Heart left ventricle (tissue), 13 donors: Measurements from ENCODE around the gene MANF.

ENCODE experiments used
- POLR2A ChIP-seq, 2 donors: fragments of 450-650 bp; IDR thresholded peaks; one replicate each; pipeline ENCODE4 v1.6.1; 2017; ENCODE audit warnings: antibody characterized with exemption in 2 of 2, mild to moderate bottlenecking in 2 of 2, moderate library complexity in 2 of 2
- TF ChIP-seq, protein P1 (sequence below), 12 donors: fragments of 200-600 bp; sonication (generic) in 4 of 12; IDR thresholded peaks; one replicate each; pipeline versions ENCODE4 v1.5.0 to v1.8.0; 2018 to 2022; ENCODE audit warnings: antibody characterized with exemption in 12 of 12, mild to moderate bottlenecking in 5 of 12
- donor health status: ischemic (EF 13 %, LVEDD 7.1; RV severe dilation, severe dysfunction).
- donor health status: DM: no; HTN: yes; CAD: no.
- donor health status: DM: no; HTN: no; CAD: no.
- donor health status: ischemic (EF 25% LVEDD 6.9; RV normal size, moderate dysfunction).
- donor health status: ischemic (EF 25% LVEDD 5.7; RV mildly dilated, moderate dysfunction).
- donor health status: ischemic (EF 35%, LVEDD 5.7; RV mildly dilated, moderate dysfunction).
- donor health status: nonischemic (EF 11% LVEDD 7.7; RV severe dilation, severe dysfunction).
- donor health status: DM: yes; HTN: yes; CAD: no.
- donor health status: PGD.
- donor health status: ischemic (EF 29% LVEDD 5.4; RV normal size, mild dysfunction).
- donor health status: nonischemic (EF 23%, LVEDD 6.1; RV moderate dilation, normal function).

DNA sequence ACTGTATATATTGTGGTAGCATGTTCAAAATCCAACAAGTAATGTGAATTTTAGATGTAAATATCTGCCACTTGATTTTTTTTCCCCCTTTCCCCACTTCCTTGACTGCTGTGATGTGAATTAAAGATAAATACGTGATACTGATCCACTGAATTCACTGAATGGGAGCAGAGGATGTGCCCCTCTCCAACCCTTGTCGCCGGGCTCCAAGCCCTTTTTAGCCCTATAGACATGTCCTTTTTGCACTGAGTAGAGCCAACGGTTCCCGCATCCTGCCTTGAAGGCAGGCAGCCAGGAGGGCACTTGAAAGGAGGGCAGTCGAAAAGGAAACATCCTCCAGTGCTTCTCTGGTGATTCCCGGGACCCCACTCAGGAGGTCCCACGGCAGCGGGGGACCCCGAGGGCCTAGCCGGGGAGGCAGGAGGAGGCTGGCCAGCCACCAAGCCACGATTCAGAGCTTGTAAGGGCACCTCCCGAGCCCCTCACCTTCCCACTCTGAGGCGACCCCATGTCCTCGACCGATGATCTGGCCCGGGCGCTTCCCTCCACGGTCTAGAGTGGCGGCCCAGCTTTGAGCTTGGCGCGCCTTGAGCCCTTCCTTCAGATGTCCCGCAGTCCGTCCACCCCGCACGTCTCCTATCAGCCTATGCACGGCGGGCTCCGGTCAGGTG, 901 bp upstream of the MANF start:
- TF ChIP-seq, protein P1, sequence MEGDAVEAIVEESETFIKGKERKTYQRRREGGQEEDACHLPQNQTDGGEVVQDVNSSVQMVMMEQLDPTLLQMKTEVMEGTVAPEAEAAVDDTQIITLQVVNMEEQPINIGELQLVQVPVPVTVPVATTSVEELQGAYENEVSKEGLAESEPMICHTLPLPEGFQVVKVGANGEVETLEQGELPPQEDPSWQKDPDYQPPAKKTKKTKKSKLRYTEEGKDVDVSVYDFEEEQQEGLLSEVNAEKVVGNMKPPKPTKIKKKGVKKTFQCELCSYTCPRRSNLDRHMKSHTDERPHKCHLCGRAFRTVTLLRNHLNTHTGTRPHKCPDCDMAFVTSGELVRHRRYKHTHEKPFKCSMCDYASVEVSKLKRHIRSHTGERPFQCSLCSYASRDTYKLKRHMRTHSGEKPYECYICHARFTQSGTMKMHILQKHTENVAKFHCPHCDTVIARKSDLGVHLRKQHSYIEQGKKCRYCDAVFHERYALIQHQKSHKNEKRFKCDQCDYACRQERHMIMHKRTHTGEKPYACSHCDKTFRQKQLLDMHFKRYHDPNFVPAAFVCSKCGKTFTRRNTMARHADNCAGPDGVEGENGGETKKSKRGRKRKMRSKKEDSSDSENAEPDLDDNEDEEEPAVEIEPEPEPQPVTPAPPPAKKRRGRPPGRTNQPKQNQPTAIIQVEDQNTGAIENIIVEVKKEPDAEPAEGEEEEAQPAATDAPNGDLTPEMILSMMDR (IDR thresholded peaks at IDR 0.05), result no peak
- no peak for TF ChIP-seq POLR2A (IDR thresholded peaks at IDR 0.05)
